GM19043 (cell line): ENCODE results near the gene RLF.
A peak's percentile ranks its signal among the peaks of the same experiment; 100 is the strongest.

Experiments
- ATAC-seq: cut with Tn5 transposase; IDR thresholded peaks from one replicate; pipeline ENCODE4 v1.9.1; 2021; ENCODE audit warnings: low read depth; ENCODE audit not compliant: unreplicated experiment

RLF gene

DNA sequence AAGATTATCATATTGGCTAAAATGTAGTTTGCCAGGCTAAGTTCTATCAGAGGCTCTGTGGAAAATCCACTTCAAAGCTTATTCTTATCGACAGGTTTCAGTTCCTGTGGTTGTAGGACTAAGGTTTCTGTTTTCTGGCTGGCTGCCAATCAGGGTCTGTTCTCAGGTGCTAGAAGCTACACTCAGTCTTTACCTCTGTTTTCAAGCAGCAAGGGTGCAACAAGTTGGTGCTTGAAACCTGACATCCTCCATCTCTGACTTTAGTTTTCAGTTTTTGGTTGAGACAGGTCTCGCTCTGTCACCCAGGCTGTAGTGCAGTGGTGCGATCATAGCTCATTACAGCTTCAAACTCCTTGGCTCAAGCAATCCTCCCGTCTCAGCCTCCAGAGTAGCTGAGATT is 71.3 kb downstream of the RLF start:
- ATAC-seq: peak; percentile 92

DNA sequence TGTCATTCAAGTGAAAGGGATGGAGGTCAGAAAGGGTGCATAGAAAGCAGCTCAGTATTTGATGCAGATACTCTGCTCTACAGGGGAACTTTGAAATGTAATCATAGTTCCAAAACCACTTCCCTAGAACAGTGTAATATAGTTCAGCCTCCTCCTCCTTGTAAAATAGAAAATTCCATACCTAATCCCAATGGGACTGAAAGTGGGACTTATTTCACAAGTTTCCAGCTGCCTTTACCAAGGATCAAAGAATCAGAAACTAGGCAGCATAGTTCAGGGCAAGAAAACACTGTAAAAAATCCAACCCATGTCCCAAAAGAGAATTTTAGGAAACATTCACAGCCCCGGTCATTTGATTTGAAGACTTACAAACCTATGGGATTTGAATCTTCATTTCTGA is 78.4 kb downstream of the RLF start:
- no peak for ATAC-seq

DNA sequence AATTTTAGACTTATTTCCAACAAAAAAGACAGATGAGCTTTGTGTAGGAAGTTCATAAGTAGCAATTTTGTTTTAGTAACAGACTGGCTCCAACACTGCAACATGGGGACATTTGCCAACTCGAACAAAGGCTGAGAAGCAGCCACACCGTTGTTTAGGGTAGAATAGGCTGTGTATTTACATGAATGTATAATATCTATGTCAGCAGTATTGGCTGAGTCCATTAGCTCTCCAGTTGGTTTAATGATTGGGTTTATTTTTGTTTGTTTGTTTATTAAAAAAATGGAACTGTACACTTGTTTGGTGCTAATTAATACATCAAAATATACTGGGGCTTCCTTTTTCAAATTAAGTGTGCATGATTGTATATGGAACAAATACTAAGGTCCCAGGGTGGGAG is 79.2 kb downstream of the RLF start:
- ATAC-seq: no peak

DNA sequence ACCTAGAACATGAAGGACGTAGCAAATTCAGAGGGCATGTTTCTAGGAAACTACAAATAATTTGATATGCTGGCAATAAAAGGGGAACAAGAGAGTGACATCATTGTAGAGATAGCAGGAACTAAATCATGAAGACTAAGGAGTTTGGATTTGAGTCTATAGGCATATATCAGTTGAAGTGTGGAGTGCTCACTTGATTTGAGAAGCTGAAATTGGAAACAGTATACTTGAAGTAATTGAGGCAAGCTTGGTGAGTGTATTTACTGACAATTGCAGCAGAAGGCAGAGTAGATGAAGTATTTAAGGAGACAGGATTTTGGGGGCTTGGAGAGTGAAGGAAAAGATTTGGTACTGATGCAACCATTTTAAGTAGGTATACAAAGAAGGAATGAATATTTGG is 80.2 kb downstream of the RLF start:
- ATAC-seq: no peak

DNA sequence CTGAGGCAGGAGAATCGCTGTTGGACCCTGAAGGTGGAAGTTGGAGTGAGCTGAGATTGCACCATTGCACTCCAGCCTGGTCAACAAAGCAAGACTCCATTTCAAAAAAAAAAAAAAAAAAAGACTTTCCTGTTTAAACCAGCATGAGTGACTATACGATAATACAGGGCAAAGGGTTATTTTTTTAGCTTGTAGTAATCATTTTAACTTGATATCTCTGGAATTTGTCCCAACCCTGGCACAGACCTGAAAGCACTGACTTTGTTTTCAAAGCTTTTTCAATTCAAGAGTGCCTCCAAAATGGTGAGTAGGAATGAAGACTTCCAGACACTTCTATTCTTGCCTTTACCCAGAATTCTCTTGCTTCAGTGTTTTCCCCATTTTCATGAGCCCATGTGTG is 82.2 kb downstream of the RLF start:
- ATAC-seq: no peak

DNA sequence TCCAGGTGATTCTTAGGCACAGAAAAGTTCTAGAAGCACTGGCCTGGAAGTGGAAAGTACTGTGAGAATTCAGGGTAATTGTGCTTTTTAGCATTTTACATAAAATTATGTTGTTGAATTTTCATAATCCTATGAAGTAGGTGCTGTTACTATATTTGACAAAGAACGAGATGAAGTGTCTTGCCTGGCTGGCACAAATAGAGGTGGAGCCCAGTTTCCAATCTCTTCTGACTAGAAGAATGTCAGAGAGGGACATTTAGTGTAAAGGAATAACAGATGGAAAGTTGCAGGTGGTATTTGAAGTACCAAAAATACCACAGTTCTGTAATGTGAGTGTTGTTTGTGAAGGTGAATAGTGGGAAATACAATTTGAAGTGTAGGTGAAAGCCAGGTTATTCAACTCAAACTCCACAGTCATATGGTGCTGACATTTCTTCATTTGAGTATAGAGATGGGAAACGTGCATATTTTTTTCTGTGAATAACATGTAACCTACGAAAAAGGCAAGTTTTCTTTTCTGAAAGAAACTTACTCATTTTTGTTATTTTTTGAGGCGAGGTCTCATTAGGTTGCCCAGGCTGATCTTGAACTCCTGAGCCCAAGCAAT is 83.1 kb downstream of the RLF start:
- no peak for ATAC-seq

DNA sequence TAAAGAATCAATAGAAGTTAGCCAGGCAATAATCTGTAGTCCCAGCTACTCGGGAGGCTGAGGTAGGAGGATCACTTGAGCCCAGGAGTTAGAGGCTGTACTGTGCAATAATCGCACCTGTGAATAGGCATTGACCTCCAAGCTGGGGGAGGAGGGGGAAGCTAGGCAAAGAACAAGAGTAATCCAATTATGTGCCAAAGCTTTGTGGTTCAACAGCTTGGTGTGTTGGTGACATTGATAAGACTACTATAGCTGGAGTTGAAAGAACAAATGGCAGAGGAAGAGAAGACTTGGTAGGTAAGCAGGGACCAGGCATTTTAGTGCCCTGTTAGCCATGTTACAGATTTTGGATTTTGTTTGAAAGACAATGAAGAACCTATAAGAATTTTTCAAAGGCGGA is 84.5 kb downstream of the RLF start:
- no peak for ATAC-seq

DNA sequence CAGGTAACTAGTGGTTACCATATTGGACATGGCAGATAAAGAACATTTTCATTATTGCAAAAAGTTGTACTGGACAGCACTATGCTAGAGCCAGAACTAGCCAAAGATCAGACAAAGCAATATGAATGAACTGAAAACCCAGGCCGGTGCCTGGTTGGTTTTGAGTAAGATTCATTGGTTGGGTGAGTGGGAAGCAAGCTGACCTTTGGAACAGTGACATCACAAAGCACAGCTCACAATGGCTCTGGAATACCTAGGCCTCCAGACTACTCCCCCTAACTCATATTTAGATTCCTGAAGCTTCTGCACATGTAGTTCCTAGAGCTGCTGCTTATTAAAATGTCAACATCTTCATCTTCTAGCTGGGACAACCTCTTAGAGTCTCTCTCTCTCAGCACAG is 86.5 kb downstream of the RLF start, which contains the start of gene TMCO2:
Gene TMCO2 (plus strand): TSS at position 283 of the 400 bp plus-strand sequence. CDS start 57 bp downstream, at position 340.
- ATAC-seq: no peak

DNA sequence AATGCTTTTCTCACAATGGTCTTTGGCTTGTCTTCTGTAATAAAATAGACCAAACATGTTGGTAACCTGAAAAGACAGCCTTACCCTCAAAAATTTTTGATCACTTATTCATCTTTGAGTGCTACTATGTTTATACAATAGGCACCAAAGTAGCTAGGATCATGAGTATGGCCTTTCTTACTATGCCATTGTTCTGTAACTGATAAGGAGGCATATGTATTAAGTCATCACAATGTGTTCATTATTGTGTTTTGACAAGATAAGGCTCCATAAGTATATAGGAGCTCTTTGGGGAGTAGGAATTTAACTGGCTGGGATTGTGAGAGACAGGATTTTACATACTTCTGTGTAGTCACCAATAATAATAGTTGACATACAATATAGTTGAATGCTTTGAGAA is 87.2 kb downstream of the RLF start:
- no peak for ATAC-seq

DNA sequence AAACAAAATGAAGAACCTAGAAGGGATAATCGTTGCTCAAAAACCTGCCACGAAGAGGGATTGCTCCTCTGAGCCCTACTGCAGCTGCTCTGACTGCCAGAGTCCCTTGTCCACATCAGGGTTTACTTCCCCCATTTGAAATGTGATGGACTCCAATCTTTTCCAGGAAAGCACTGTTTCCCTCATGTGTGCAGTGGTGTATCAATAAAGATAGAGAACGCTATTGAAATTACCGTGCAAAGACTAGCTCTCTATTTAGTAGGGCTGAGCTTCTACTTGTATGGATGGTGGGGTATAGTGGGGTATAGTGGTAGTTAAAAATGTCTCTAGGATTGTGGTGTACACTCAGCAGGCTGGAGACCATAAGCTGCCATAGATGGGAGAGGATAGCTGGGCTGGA is 90.3 kb downstream of the RLF start:
- no peak for ATAC-seq

DNA sequence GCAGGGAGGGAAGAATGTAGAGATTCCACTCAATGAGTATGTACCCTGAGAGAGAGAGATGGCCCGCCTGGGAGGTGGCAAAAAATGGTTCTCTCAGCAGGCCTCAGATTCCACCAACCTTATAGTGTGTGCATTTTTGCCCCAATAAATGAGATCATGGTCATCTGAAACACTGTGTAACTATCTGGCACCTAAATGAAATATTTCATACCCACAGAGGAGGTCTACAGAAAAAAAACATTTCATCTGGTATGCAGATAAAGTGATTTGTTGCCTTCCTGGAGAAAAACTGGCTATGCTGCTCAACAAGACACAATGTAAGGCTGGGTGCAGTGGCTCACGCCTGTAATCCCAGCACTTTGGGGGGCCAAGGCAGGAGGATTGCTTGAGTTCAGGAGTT is 91.4 kb downstream of the RLF start:
- no peak for ATAC-seq

DNA sequence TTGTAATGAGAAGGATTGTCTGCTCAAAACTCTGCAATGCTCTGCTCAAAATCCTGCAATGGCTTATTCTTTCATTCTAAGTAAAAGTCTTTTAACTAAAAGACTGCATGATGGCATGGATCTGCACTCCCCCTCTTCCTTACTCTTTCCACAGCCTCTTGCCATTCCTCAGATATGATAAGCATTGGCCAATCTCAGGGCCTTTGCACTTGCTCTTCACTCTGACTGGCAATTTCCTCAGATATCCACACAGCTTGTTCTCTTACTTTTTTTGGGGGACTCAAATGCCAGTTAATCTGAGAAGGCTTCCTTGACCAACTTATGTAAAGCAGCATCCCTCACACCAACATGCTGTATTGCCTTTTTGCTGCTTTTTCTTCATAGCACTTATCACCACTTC is 94.0 kb downstream of the RLF start:
- ATAC-seq: no peak

DNA sequence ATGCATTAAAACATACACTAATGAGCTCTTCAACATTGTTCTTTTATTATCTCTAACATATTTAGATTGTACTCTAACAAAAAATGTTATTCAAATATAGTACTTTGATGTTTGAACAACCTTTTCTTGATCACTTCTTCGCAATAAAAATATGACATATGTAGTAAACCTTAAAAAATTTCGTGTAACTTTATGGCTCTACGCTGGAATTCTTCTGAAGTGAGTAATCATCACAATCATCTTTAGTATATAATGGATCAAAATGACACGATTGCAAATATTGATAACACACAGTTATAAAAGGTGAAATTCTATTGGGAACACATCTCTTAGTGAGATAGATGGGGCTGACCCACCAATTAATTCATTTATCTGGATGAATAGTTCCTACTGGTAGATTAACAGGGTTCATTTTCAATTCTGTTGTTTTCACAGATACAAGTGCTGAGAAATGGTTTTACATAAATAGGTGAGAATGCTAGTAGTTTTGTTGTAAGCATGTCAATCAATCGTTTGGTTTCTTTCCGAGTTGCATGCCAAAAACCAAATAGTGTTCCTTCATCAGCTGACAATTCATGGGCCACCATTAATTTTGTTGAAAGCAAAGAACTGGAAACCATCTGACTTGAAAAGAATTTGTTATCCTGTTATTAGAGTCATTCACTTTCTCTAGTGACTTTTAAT is 95.4 kb downstream of the RLF start:
- no peak for ATAC-seq

DNA sequence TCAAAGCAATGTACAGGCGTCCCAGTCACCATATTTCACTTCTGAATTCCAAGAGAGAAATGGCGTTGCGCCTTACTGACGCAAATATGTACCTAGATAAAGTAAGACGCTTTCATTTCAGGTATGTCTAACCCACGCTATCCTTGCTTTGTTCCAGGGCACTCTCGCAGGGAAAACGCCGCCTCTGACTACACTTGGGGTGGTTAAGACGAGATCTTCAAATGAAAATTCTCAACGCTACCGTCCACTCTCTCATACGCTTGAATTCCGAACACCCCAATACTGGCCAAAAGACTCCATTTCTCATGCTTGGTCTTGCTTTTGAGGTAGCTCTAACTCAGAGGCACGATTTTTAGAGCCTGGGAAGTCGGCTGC is 96.1 kb downstream of the RLF start:
- ATAC-seq: no peak

DNA sequence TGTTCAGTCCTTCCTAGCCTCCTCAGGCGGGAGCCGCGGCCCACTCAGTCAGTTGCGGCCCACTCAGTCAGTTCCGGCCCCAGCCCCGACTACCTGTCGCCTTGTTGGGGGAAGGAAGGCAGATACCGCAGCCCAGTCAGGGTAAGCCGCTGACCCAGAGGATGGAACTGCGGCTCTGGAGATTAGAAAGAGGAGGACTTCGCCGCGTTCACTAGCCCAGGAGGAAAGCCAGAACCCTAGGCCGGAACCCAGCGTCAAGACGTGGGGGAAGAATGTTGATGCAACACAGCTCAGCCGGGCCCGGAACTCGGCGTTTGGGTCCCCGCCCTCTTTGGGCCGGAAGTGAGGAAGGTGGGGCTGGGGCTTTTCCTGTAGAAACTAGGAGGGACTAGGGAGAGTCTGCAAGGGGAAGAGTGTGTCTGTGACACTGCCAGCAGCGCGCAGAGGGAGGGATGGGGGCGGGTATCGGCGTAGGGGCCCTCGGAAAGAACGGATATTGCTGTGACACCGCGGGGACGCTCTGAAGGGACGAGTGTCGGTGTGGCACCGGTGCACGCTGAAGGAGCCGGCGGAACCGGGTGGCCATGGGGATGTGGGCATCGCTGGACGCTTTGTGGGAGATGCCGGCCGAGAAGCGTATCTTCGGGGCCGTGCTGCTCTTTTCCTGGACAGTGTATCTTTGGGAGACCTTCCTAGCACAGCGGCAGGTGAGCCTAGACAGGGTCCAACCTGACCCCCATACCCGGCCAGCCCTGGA is 96.7 kb downstream of the RLF start, which contains the start of gene ZMPSTE24:
Gene ZMPSTE24 (plus strand): TSS at position 549 of the 757 bp plus-strand sequence. CDS start 36 bp downstream, at position 585.
- peak; percentile 94 for ATAC-seq

DNA sequence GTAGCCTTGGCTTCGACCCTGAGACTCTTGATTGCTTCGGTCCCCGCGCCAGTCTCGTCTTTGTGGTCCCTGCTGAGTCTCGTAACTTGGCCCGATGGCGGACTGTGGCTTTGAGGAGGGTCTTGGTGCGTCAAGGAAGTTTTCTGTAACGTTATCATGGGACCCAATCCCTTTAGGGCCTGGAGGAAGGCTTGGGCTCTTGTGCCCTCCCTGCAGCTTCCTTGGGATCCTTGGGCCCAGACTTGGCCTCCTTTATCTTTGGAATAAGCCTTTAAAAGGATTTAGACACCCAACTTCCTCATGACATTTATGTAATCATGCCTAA is 97.2 kb downstream of the RLF start:
- no peak for ATAC-seq

DNA sequence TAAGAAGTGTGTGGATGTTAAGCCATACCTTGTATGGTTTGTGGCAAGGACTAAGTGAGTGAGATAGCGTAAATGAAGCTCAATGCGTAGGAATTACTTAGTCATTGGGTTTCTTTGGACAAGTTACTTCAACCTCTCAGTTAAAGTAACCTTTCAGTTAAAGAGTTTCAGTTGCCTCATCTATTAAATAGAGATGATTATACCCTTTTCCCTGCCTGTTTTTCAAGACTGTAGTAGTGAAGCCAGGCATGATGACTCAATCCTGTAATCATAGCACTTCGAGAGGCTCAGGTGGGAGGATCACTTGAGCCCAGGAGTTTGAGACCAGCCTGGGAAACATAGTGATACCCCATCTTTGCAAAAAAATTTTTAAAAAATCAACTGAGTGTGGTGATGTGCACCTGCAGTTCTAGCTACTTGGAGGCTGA is 103.2 kb downstream of the RLF start:
- no peak for ATAC-seq

DNA sequence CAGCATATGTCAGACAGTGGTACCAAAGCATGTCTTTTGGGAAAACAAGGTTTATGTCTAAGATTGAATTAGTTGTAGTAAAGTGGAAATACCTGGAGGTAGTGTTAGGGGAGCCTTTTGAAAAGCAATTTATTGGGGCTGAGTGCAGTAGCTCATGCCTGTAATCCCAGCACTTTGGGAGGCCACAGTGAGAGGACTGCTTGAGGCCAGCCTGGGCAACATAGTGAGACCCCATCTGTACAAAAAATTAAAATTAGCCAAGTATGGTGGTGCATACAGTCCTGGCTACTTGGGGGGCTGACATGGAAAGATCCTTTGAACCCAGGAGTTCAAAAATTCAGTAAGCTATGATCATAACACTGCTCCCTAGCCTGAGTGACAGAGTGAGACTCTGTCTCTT is 104.1 kb downstream of the RLF start:
- ATAC-seq: no peak

DNA sequence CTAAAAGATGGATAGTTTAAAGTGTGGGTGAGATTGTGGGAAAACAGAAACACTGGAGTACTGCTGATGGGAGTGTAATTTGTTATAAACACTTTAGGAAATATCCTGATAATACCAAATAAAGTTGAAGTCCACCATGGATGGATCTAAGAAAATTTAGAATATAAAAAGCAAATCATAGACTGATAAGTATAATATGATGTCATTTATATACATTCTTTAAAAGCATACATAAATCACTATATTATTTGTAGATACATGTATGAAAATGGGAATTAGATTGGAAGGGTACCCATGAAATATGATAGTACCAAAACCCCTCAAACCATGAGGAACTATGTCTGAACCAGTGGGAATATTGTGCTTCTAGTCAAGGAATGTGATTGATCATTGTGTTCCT is 104.7 kb downstream of the RLF start:
- no peak for ATAC-seq

DNA sequence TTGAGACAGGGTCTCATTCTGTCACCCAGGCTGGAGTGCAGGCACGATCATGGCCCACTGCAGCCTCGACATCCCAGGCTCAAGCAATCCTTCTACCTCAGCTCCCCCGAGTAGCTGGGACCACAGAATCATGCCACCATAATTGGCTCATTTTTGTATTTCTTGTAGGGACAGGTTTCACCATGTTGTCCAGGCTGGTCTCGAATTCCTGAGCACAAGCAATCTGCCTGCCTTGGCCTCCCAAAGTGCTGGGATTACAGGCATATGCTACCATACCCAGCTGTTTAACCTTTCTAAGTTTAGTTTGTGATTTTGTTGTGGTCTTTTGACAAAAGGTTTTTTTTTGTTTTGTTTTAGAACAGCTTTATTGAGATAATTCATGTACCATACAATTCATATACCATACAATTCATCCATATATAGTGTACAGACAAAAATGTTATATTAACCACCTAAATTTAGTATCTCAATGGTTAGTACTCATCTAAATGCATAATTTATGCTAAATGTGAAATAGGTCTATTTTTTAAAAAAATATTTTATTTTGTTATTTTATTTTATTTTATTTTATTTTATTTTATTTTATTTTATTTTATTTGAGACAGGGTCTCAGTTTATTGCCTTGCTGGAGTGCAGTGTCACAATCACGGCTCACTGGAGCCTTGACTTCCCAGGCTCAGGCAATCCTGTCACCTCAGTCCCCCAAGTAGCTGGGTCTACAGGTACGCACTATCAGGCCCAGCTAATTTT is 105.8 kb downstream of the RLF start:
- ATAC-seq: no peak

DNA sequence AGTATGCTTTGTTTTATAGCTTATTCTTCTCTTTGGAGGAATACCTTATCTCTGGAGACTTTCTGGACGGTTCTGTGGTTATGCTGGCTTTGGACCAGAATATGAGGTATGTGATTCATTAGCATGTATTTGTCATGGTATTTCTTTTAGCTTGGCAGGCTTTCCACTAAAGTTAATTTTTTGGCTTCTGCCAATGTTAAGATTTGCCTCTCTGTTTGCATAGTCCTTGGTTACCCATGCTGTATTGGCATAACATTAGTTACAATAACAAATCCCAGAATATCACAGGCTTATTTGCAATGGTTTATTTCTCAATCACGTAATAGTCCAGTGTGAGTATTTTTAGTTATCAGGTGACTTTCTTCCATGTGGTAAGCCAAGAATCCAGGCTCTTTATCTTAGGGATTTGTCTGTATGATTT is 106.6 kb downstream of the RLF start:
- ATAC-seq: no peak
